GM12878 (cell line): Measurements from ENCODE around the gene NSUN2. TPM values are rescaled to one million over a fixed set of nuclear protein-coding genes. Genes with fewer than 3 reads are reported as not detected.

Experiments used
- BCL11A ChIP-seq: IDR thresholded peaks from 2 replicates; pipeline ENCODE4 v1.6.1; 2011; ENCODE audit warnings: low read depth, low read length
- IRF5 ChIP-seq: fragments of 450-650 bp; IDR thresholded peaks from 2 replicates; pipeline ENCODE4 v1.6.1; 2017; ENCODE audit warnings: borderline replicate concordance
- MXI1 ChIP-seq: fragments of 150-350 bp; IDR thresholded peaks from 2 replicates; pipeline ENCODE4 v1.6.1; 2011; ENCODE audit warnings: low read depth, mild to moderate bottlenecking, inconsistent platforms, low read length, improper control_type of control experiment
- PAX5 ChIP-seq: IDR thresholded peaks from 2 replicates; pipeline ENCODE4 v1.6.1; 2011; ENCODE audit warnings: low read depth, low read length, borderline replicate concordance
- PKNOX1 ChIP-seq: fragments of 450-650 bp; IDR thresholded peaks from 2 replicates; pipeline ENCODE4 v1.6.1; 2016; ENCODE audit warnings: mild to moderate bottlenecking
- RAD51 ChIP-seq: fragments of 450-650 bp; IDR thresholded peaks from 2 replicates; pipeline ENCODE4 v1.6.1; 2016; ENCODE audit warnings: moderate library complexity, mild to moderate bottlenecking, inconsistent platforms
- RCOR1 ChIP-seq: conservative IDR thresholded peaks from 2 replicates; pipeline ENCODE4 v1.6.1; 2012; ENCODE audit warnings: low read depth, low read length, improper control_type of control experiment
- RFX5 ChIP-seq: IDR thresholded peaks from 2 replicates; pipeline ENCODE4 v1.6.1; 2011; ENCODE audit warnings: low read depth, low read length, improper control_type of control experiment
- SMAD1 ChIP-seq: fragments of 450-650 bp; IDR thresholded peaks from 2 replicates; pipeline ENCODE4 v1.6.1; 2018; ENCODE audit warnings: mild to moderate bottlenecking, low read depth; ENCODE audit not compliant: partially characterized antibody
- SMAD5 ChIP-seq: IDR thresholded peaks from 2 replicates; pipeline ENCODE4 v1.6.1; 2016; ENCODE audit warnings: antibody characterized with exemption, low read depth
- TCF3 ChIP-seq: IDR thresholded peaks from 2 replicates; pipeline ENCODE4 v1.6.1; 2012; ENCODE audit warnings: low read depth, mild to moderate bottlenecking, low read length, borderline replicate concordance; ENCODE audit not compliant: insufficient read depth
- polyA plus RNA-seq, 11 experiments: library from polyadenylated mRNA; depleted of rRNA in 4 of 11; unstranded in 6 of 11; stranded (reverse) in 5 of 11; fragments of >200 nt; fragmentation: Nextera tagmentation in 4 of 11; fragmentation: Illumina TruSeq in 1 of 11; extraction: Ambion mirVana in 4 of 11; extraction: Trizol in 1 of 11; gene quantifications; 1 replicate in 1 of 11; 2 replicates in 10 of 11; pipeline versions ENCODE4 v1.2.1 to v1.2.3, GENCODE V29; 2011 to 2016; ENCODE audit warnings: inconsistent platforms in 2 of 11, missing spikeins in 2 of 11, low read depth in 1 of 11
- total RNA-seq, 4 experiments: library from RNA; depleted of rRNA in 3 of 4; stranded (reverse); fragments of >200 nt in 3 of 4; fragmentation: Illumina TruSeq in 1 of 4; extraction: Trizol in 1 of 4; gene quantifications; 2 replicates each; pipeline versions ENCODE4 v1.2.1 to v1.2.3, GENCODE V29; 2013 to 2021

NSUN2 gene
- total and polyA plus RNA-seq, 10 of the 15 experiments (the other 5 are each of a cell fraction or from before 2014, with no cell fraction given), result 8.0 to 112 (median 91.1) TPM

GRCh38 chr5:6659941-6660684 lies 27.3 kb upstream of the NSUN2 start (continued):
- TF ChIP-seq IRF5 (no peak), RCOR1 (no peak), RAD51 (no peak), PAX5 (peak; percentile 48; the same call in 1 of the 2 replicates), SMAD1 (no peak), SMAD5 (no peak), MXI1 (no peak), PKNOX1 (0 out of 2 replicates have a peak, but pooled peaks have one; percentile 32), BCL11A (no peak), RFX5 (no peak), TCF3 (0 out of 2 replicates have a peak, but pooled peaks have one; percentile 7)
